NCI-H82 treated with DMSO at 0.1 percent for 48 hours (cell line): Measurements from ENCODE around the gene ZACN.
"Not testable (repeated sequence)": the region's sequence is repeated elsewhere in the genome, so short reads cannot be mapped to it uniquely, and the experiment has no call there.

Experiments
- DNase-seq: peaks from one replicate; lab custom pipeline; 2025; ENCODE audit not compliant: unreplicated experiment; lab: John Stamatoyannopoulos, UW

Gene ZACN

DNA sequence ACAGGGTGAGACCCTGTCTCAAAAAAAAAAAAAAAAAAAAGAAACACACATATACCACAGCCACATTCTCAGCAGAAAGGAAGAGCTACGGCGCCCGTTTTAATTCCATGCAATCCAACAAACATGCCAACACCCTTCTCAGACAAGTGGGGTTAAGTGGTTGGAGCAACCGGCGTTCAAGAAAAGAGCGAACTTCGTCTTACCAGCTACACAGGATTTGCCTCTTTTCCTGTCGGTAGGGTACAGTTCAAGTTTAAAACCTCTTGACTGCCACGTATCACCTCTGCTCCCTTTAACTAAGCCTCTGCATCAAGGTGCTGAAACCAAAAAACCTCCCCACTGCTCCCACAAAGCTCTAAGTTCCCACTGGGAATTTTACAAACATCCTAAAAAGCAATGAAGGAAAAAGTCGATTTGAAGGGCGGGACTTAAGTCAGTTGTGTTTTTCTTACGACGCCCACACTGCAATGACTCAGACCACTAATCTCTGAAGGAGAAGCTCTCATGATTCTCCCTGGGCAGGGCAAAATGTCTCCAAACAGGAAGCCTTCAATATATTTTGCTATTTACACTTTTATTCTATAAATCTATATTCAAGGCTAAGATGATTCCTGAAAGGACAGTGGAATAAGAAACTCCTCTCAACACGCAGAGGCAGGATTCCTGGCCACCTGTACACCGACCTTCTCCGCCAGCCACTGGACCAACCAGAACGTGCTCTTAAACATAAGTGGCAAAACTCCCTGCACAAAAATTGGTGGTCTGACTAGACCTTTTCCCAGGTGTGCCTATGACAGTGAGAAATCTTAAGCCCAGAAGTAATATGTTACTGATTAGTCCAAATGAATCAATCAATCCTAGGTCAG, 25.5 kb upstream of the ZACN start:
- no peak for DNase-seq

DNA sequence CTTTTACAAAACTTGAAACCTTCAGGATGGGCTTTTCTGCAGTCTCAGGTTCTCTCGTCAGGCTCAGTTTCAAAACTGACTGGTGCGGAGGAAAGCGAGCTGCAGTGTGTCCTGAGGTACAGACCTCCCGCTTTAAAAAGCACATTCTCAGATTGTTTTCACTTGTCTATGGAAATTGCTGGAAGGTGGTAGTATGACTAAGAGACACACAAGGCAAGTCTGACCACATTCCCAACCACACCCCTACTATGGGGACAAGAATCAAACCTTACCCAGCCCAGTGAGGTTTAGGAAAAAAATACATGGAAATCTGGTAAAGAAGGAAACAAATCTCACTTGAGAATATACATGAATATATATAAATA, 24.9 kb upstream of the ZACN start:
- no peak for DNase-seq

GRCh38 chr17:76056882-76057281, 22.1 kb upstream of the ZACN start:
- no peak for DNase-seq

DNA sequence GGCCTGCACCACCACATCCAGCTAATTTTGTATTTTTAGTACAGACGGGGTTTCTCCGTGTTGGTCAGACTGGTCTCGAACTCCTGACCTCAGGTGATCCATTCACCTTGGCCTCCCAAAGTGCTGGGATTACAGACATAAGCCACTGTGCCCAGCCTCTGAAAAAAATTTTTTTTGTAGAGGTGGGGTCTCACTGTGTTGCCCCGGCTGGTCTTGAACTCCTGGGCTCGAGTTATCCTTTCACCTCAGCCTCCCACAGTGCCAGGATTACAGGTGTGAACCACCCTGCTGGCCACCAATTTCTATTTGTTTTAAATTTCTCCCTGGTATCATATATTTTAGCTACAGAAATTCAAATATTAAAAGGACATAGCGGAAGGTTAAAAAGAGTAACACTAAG, 20.7 kb upstream of the ZACN start:
- DNase-seq, result not testable (repeated sequence)

GRCh38 chr17:76063875-76064546, 15.0 kb upstream of the ZACN start:
- no peak for DNase-seq

DNA sequence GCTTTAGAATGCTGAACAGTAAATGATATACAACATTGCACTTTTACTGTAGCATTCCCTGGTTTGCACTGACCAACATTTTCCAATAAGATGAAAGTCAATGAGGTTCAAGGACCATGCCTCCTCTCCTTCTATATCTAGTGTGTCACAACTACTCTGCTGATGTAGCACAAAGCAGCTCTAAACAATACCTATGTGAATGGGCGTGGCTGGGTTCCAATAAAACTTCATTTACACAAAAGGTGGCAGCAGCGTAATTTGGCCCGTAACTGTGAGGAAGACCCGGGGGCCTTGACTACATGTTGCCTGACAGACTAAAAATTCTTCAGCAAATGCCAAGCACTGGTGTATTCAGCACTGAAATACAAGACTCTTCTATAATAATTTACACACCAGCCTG, 13.2 kb upstream of the ZACN start:
- no peak for DNase-seq

- no peak for DNase-seq
Observed at GRCh38 chr17:76071531-76072147, 7.3 kb upstream of the ZACN start.

DNA sequence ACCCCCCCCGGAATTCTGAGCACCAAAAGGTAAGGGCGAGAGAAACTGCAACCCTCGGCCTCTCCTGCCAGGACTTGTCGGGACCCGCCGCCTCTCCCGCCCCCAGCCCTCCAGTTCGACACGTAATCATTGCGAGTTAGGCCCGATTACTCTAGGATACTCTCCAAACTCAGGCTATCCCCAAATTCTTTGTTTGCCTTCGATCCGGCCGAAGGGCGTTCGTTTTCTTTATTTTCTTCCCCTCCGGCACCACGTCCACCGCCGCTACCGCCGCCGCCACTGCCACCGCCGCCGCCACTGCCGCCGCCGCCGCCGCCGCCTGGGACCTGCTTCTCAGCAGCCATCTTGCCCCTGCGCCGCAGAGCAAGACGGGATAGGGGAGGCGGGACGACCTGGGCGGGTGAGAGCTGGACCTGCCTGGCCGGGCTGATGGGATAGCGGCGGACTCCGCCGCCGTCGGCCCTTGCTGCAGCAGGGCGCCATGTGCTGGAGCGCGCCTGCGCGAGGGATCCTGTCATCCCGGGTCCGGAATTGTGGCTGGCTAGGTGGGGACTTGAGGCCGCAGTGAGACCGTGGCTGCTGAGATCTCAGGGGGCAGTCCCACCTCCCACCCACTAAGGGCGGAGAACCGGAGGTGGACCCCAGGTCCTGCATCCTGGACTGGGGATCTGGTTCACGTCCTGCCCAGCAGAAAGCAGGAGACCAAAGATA, 6.7 kb upstream of the ZACN start, which contains the start of gene SRP68:
Gene SRP68, minus strand, starts transcription at position 370 of the 711 bp plus-strand sequence. Its CDS starts 26 bp downstream, at position 344.
- DNase-seq, result peak; percentile 80

DNA sequence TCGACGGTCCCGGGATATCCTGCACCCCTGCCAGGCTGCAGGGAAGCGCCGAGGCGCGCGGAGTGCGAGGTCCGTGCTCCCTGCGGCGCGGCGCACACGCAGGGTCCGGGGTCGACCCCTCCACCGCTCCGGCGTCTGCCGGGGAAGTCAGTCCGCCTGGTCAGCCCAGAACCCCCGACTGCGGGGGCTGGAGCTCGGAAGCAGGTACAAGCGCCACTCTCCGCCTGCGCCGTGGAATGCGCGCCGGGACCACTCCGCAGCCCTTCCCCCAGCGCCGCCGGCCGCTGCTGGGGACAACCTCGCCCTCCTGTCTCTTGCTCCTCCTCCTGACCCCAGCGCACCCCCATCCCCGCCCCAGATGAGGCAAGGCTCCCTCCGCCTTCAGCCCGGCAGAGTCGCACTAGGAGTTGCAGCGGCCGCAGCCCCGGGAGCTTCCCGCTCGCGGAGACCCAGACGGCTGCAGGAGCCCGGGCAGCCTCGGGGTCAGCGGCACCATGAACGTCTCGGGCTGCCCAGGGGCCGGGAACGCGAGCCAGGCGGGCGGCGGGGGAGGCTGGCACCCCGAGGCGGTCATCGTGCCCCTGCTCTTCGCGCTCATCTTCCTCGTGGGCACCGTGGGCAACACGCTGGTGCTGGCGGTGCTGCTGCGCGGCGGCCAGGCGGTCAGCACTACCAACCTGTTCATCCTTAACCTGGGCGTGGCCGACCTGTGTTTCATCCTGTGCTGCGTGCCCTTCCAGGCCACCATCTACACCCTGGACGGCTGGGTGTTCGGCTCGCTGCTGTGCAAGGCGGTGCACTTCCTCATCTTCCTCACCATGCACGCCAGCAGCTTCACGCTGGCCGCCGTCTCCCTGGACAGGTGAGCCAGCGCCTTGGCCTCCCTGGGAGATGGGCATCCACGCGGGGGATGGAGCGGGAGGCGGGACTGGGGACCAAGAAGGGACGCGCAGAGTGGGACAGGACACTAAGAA, 4.3 kb upstream of the ZACN start, which contains the start of gene GALR2:
Gene GALR2, plus strand, starts transcription at position 392 of the 974 bp plus-strand sequence. Its CDS starts 103 bp downstream, at position 495.
- DNase-seq, result no peak

DNA sequence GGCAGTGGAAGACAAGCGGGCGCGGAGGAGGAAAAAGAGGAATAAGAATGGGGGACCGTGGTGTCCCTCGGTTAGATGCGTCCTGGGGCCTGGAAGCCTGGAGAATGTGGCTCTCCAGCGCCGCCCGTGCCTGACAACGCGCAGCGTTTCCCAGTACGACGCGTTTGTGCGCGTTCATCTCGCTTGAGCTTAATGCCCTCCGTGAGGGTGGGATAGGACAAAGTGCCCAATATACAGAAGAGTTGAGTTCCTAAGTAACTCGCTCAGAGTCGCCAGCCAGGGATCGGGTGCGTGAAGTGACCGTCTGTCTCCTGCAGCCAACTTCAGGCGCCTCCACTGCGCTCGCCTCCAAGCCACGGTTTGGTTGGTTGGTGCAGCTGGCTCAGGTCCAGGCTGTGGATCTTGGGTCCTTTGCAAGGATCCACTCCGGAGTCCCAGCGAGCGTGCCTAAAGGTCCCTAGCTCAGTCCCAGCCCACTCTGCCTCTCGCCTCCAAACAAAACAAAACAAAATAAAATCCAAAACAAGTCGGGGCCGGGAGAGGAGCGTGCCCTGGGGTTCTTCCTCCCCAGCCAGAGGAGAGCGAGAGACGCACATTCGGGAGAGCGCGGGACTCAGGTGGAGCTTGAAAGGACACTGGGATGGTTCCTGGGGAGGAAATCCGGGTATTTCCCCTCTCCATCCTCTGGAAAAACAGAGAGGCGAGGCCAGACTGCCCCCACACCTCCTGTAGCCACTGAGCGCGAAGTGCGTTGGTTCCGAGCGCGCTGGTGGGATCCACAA, 3.4 kb upstream of the ZACN start:
- DNase-seq, result no peak

- DNase-seq, result no peak
Observed at GRCh38 chr17:76076146-76076764, 2.7 kb upstream of the ZACN start.

DNA sequence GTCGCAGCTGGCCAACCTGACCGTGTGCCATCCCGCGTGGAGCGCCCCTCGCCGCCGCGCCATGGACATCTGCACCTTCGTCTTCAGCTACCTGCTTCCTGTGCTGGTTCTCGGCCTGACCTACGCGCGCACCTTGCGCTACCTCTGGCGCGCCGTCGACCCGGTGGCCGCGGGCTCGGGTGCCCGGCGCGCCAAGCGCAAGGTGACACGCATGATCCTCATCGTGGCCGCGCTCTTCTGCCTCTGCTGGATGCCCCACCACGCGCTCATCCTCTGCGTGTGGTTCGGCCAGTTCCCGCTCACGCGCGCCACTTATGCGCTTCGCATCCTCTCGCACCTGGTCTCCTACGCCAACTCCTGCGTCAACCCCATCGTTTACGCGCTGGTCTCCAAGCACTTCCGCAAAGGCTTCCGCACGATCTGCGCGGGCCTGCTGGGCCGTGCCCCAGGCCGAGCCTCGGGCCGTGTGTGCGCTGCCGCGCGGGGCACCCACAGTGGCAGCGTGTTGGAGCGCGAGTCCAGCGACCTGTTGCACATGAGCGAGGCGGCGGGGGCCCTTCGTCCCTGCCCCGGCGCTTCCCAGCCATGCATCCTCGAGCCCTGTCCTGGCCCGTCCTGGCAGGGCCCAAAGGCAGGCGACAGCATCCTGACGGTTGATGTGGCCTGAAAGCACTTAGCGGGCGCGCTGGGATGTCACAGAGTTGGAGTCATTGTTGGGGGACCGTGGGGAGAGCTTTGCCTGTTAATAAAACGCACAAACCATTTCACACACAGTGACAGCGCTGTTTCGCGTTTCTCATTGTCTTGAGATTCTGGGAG, 2.0 kb upstream of the ZACN start:
- DNase-seq, result no peak

DNA sequence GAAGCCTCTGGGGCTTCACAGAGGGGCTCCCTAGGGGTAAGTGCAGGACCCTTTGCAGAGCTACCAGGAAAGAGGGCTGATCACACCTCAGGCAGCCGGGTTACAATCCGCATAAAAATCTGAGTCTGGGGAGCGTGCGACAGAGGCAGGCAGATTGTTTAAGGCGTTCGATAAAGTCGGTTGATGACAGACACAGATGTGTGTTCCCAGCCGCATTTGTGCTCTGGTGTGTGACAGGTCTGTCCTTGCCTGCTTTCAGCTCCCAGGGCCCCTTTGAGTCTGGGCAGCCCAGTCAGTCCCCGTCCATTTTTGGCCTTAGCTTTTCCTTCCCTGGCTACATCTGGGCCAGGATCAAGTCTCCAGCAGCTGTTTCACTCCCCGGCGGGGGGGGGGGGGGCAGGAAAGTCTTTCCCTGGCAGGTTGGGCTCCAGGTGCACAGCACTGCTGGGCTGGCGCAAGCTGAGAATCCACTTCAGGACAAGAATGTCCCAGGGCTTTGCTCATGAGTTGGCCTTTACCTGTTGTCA, 1.3 kb upstream of the ZACN start:
- DNase-seq, result no peak

GRCh38 chr17:76078370-76078769, 612 bp upstream of the ZACN start:
- not testable (repeated sequence) for DNase-seq

DNA sequence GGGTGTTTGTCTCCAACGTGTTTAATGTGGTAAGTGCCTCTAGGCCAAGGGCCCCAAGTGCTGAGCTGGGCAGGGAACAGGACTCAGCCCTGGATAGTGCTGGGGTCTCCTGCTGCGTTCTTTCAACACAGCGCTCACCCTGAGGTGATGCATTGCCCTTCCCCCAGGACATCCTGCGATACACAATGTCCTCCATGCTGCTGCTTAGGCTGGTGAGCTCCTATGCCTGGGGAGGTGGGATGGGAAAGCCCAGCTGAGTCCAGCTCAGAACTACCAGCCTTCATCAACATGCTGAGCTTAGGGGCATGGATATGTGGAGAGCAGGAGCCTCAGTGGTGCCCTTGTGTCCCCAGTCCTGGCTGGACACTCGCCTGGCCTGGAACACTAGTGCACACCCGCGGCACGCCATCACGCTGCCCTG, 563 bp downstream of the ZACN start:
- no peak for DNase-seq

DNA sequence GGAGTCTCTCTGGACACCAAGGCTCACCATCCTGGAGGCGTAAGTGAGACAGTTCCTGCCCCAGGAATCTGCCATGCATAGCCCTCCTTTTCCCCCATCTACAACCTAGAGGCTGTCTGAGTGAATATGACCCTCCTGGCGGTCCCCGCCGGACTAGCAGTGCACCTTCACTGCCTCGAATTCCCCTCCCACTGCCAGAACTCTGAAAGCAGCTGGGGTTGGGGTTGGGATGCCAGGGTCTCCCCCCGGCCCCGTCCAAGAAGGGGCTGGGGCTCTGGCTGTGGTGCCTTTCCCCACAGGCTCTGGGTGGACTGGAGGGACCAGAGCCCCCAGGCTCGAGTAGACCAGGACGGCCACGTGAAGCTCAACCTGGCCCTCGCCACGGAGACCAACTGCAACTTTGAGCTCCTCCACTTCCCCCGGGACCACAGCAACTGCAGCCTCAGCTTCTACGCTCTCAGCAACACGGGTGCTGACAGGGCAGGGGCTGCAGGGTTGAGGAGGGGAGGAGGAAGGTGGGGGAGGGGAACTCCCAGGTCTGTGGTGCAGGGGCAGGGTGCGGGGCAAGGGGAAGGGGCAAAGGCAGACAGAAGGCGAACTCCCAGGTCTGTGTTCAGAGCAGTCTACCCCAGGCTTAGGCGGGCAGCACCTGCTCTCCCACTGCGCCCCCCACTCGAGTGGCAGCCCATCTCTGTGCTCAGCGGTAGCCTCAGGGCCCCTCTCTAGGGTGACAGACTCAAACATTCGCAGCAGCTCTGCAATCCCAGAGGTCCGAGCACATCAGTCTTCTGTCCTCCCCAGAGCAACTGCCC, 1.2 kb downstream of the ZACN start:
- DNase-seq, result no peak

GRCh38 chr17:76080768-76081287, 1.8 kb downstream of the ZACN start:
- no peak for DNase-seq
